MM.1S (cell line): Measurements from ENCODE around the gene PEAK1.

Experiments
- EZH2 ChIP-seq: fragments of 300-600 bp; sonication (generic); optimal IDR thresholded peaks from 2 replicates; pipeline ENCODE3; 2017; ENCODE audit warnings: low read depth, mild to moderate bottlenecking, antibody characterized with exemption, low read length, mixed read lengths
- TF ChIP-seq, protein P1 (sequence below): fragments of 300-600 bp; sonication (generic); IDR thresholded peaks from 2 replicates; pipeline ENCODE4 v1.5.1; 2016; ENCODE audit warnings: antibody characterized with exemption, low read length, mixed read lengths

DNA sequence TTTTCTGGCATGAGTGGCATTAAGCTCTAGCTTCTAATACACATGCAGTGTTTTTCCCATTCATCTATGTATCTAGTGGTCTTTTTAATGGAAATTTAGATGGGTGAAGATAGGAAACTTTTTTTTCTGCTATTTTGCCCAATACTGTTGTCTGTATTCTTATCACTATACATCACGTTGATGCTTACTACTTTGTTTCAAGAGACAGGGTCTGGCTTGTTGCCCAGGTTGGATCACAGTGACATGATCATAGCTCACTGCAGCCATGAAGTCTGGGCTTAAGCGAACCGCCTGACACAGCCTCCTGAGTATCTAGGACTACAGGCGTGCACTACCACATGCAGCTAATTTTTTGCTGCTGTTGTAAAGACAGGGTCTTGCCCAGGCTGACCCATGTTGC, 84.6 kb downstream of the PEAK1 start:
- TF ChIP-seq, protein P1, sequence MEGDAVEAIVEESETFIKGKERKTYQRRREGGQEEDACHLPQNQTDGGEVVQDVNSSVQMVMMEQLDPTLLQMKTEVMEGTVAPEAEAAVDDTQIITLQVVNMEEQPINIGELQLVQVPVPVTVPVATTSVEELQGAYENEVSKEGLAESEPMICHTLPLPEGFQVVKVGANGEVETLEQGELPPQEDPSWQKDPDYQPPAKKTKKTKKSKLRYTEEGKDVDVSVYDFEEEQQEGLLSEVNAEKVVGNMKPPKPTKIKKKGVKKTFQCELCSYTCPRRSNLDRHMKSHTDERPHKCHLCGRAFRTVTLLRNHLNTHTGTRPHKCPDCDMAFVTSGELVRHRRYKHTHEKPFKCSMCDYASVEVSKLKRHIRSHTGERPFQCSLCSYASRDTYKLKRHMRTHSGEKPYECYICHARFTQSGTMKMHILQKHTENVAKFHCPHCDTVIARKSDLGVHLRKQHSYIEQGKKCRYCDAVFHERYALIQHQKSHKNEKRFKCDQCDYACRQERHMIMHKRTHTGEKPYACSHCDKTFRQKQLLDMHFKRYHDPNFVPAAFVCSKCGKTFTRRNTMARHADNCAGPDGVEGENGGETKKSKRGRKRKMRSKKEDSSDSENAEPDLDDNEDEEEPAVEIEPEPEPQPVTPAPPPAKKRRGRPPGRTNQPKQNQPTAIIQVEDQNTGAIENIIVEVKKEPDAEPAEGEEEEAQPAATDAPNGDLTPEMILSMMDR = no peak
- TF ChIP-seq EZH2 = no peak
